ENCODE data around the gene ZNF385A.

GRCh38 chr12:54384591-54385041 is at the start of gene ZNF385A:
- TF ChIP-seq POLR2AphosphoS5 (IDR thresholded peaks at IDR 0.05) (no peak), SMC3 (conservative IDR thresholded peaks at IDR 0.05; ENCODE audit: poor library complexity) (no peak)
- TF ChIP-seq, protein P1, sequence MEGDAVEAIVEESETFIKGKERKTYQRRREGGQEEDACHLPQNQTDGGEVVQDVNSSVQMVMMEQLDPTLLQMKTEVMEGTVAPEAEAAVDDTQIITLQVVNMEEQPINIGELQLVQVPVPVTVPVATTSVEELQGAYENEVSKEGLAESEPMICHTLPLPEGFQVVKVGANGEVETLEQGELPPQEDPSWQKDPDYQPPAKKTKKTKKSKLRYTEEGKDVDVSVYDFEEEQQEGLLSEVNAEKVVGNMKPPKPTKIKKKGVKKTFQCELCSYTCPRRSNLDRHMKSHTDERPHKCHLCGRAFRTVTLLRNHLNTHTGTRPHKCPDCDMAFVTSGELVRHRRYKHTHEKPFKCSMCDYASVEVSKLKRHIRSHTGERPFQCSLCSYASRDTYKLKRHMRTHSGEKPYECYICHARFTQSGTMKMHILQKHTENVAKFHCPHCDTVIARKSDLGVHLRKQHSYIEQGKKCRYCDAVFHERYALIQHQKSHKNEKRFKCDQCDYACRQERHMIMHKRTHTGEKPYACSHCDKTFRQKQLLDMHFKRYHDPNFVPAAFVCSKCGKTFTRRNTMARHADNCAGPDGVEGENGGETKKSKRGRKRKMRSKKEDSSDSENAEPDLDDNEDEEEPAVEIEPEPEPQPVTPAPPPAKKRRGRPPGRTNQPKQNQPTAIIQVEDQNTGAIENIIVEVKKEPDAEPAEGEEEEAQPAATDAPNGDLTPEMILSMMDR (IDR thresholded peaks at IDR 0.05; ENCODE audit: poor library complexity, severe bottlenecking): no peak
